K562 (cell line): ENCODE data around the gene BCL3. TPM values are rescaled to one million over a fixed set of nuclear protein-coding genes. Genes with fewer than 3 reads are reported as not detected.
A peak's percentile ranks its signal among the peaks of the same experiment; 100 is the strongest.

Experiments used
- ATF4 ChIP-seq: fragments of 450-650 bp; formaldehyde crosslinking; IDR thresholded peaks from 2 replicates; pipeline ENCODE4 v1.4.0; 2022; ENCODE audit warnings: mild to moderate bottlenecking, moderate library complexity
- ETS1 ChIP-seq: conservative IDR thresholded peaks from 2 replicates; pipeline ENCODE4 v1.6.1; 2011; ENCODE audit warnings: low read depth, mild to moderate bottlenecking, low read length; ENCODE audit not compliant: control insufficient read depth
- GATAD2A ChIP-seq: fragments of 450-650 bp; IDR thresholded peaks from 2 replicates; pipeline ENCODE4 v1.6.1; 2017
- GATAD2B ChIP-seq: fragments of 450-650 bp; IDR thresholded peaks from 2 replicates; pipeline ENCODE4 v1.6.1; 2017; ENCODE audit warnings: mild to moderate bottlenecking, borderline replicate concordance
- HMBOX1 ChIP-seq: sonication (generic); IDR thresholded peaks from 2 replicates; pipeline ENCODE4 v1.6.1; 2016
- NCOA1 ChIP-seq: fragments of 450-650 bp; IDR thresholded peaks from 2 replicates; pipeline ENCODE4 v1.6.1; 2016; ENCODE audit warnings: low read depth
- NFIX ChIP-seq: fragments of 250-450 bp; sonication (Bioruptor Pico); IDR thresholded peaks from 2 replicates; pipeline ENCODE4 v1.4.0; 2020; ENCODE audit warnings: low read depth, mild to moderate bottlenecking, moderate library complexity
- PHB2 ChIP-seq: fragments of 450-650 bp; IDR thresholded peaks from 2 replicates; pipeline ENCODE4 v1.6.1; 2017; ENCODE audit warnings: low read depth
- POLR3A ChIP-seq: IDR thresholded peaks from 2 replicates; pipeline ENCODE4 v1.6.1; 2011; ENCODE audit warnings: borderline replicate concordance, mild to moderate bottlenecking, moderate library complexity; ENCODE audit not compliant: insufficient read length, insufficient read depth; ENCODE audit errors: extremely low read depth
- RBM25 ChIP-seq: fragments of 200-400 bp; formaldehyde crosslinking; IDR thresholded peaks from 2 replicates; pipeline ENCODE4 v1.6.1; 2018; ENCODE audit warnings: low read length, low read depth, moderate library complexity; ENCODE audit not compliant: severe bottlenecking
- SAFB2 ChIP-seq: fragments of 200-400 bp; formaldehyde crosslinking; IDR thresholded peaks from 2 replicates; pipeline ENCODE4 v1.6.1; 2018; ENCODE audit warnings: borderline replicate concordance, low read length, low read depth, moderate library complexity; ENCODE audit not compliant: severe bottlenecking
- SMAD4 ChIP-seq: fragments of 250-450 bp; sonication (Bioruptor Pico); conservative IDR thresholded peaks from 2 replicates; pipeline ENCODE4 v1.8.0; 2021; ENCODE audit warnings: inconsistent platforms, mild to moderate bottlenecking, moderate library complexity
- SMARCE1 ChIP-seq: fragments of 450-650 bp; IDR thresholded peaks from 2 replicates; pipeline ENCODE4 v1.7.1; 2016; ENCODE audit warnings: mild to moderate bottlenecking
- U2AF2 ChIP-seq: fragments of 200-400 bp; formaldehyde crosslinking; optimal IDR thresholded peaks from 2 replicates; pipeline ENCODE3; 2017; ENCODE audit warnings: low read depth, mild to moderate bottlenecking, low read length
- ZBTB34 ChIP-seq: fragments of 250-450 bp; sonication (Bioruptor Pico); IDR thresholded peaks from 2 replicates; pipeline ENCODE4 v1.8.0; 2021; ENCODE audit warnings: mild to moderate bottlenecking, moderate library complexity
- ZNF639 ChIP-seq, 2 experiments: fragments of 200-800 bp in 1 of 2; sonication (Bioruptor generic) in 1 of 2; sonication (generic) in 1 of 2; formaldehyde crosslinking in 1 of 2; IDR thresholded peaks in 1 of 2; conservative IDR thresholded peaks in 1 of 2; 2 replicates each; pipeline versions ENCODE4 v1.5.0 to v1.6.1; 2016 to 2020; ENCODE audit warnings: missing compliant biosample characterization in 1 of 2, missing genetic modification characterization in 1 of 2, missing genetic modification reagents in 1 of 2
- ZNF740 ChIP-seq, 3 experiments: fragments of 200-800 bp in 1 of 3; sonication (Bioruptor generic) in 1 of 3; sonication (generic) in 1 of 3; formaldehyde crosslinking in 1 of 3; IDR thresholded peaks; 2 replicates each; pipeline versions ENCODE4 v1.6.1 to v1.8.0; 2016 to 2022; ENCODE audit warnings: mild to moderate bottlenecking in 2 of 3, missing compliant biosample characterization in 2 of 3, missing genetic modification characterization in 2 of 3, missing genetic modification reagents in 1 of 3
- polyA plus RNA-seq, 8 experiments: library from polyadenylated mRNA; depleted of rRNA in 4 of 8; stranded (reverse) in 5 of 8; unstranded in 3 of 8; fragments of >200 nt; fragmentation: Nextera tagmentation in 2 of 8; fragmentation: Illumina TruSeq in 1 of 8; extraction: Ambion mirVana in 2 of 8; extraction: Trizol in 1 of 8; gene quantifications; 2 replicates each; pipeline versions ENCODE4 v1.2.1 to v1.2.3, GENCODE V29; 2011 to 2014; ENCODE audit warnings: inconsistent platforms in 1 of 8, missing spikeins in 1 of 8
- total RNA-seq, 7 experiments: library from RNA; depleted of rRNA in 6 of 7; stranded (reverse); fragments of >200 nt in 6 of 7; fragmentation: Illumina TruSeq in 2 of 7; extraction: Trizol in 2 of 7; gene quantifications; 2 replicates each; pipeline versions ENCODE4 v1.2.1 to v1.2.3, GENCODE V29; 2011 to 2021; ENCODE audit warnings: low replicate concordance in 1 of 7

Gene BCL3
- total and polyA plus RNA-seq, 9 of the 15 experiments (the other 6 are each of a cell fraction or from before 2014, with no cell fraction given) = 0.03 to 2.4 (median 0.50) TPM; not detected in 1

- TF ChIP-seq ZBTB34 (CRISPR knock-in tag) = no peak
- TF ChIP-seq GATAD2A = no peak
- peak in 1 of 2 experiments; percentile 83; a peak in 2 of 4 replicates for TF ChIP-seq ZNF639 (CRISPR knock-in tag; conservative IDR thresholded peaks at IDR 0.05 in 1 of 2, IDR thresholded peaks at IDR 0.05 in 1 of 2)
- peak; percentile 47; the same call in 1 of the 2 replicates for TF ChIP-seq GATAD2B
- no peak for TF ChIP-seq HMBOX1
- no peak for TF ChIP-seq ETS1
- TF ChIP-seq RBM25 = no peak
- TF ChIP-seq SMAD4 (CRISPR knock-in tag) = peak; percentile 69
- no peak for TF ChIP-seq SAFB2
- no peak for TF ChIP-seq U2AF2
- TF ChIP-seq PHB2 = no peak
- TF ChIP-seq NCOA1 = no peak
- no peak for TF ChIP-seq ATF4 (CRISPR knock-in tag)
- TF ChIP-seq POLR3A = no peak
- TF ChIP-seq ZNF740 (CRISPR knock-in tag; IDR thresholded peaks at IDR 0.05) = peak; percentile 55; the same call in 1 of the 2 replicates
- peak in 1 of 2 experiments; percentile 96; a peak in 2 of 4 replicates for TF ChIP-seq ZNF740 (tag; IDR thresholded peaks at IDR 0.05)
- no peak for TF ChIP-seq SMARCE1
- no peak for TF ChIP-seq NFIX
These were observed at the start of gene BCL3 (continued) for GRCh38 chr19:44748426-44749254.
